GM21723 (cell line): ENCODE data around the gene ROBO2.

Source experiments
- ATAC-seq: cut with Tn5 transposase; IDR thresholded peaks from one replicate; pipeline ENCODE4 v1.9.1; 2021; ENCODE audit warnings: mild to moderate bottlenecking, moderate library complexity; ENCODE audit not compliant: unreplicated experiment

ROBO2 gene

GRCh38 chr3:77188210-77188609 lies 148.3 kb downstream of the ROBO2 start:
- ATAC-seq, result no peak

- no peak for ATAC-seq
Measured at GRCh38 chr3:77189258-77189657, 149.4 kb downstream of the ROBO2 start.

GRCh38 chr3:77189684-77190083 lies 149.8 kb downstream of the ROBO2 start:
- ATAC-seq, result no peak

GRCh38 chr3:77190374-77190773 lies 150.5 kb downstream of the ROBO2 start:
- ATAC-seq, result no peak

GRCh38 chr3:77191014-77191413 lies 151.1 kb downstream of the ROBO2 start:
- no peak for ATAC-seq

- ATAC-seq, result no peak
Measured at GRCh38 chr3:77191640-77192039, 151.7 kb downstream of the ROBO2 start.

- no peak for ATAC-seq
Measured at GRCh38 chr3:77195766-77196545, 156.1 kb downstream of the ROBO2 start.

- ATAC-seq, result no peak
Measured at GRCh38 chr3:77197408-77197807, 157.5 kb downstream of the ROBO2 start.

GRCh38 chr3:77203851-77204250 lies 164.0 kb downstream of the ROBO2 start:
- no peak for ATAC-seq

- ATAC-seq, result no peak
Measured at GRCh38 chr3:77204788-77205187, 164.9 kb downstream of the ROBO2 start.

GRCh38 chr3:77207753-77208152 lies 167.9 kb downstream of the ROBO2 start:
- ATAC-seq, result no peak

GRCh38 chr3:77222701-77223100 lies 182.8 kb downstream of the ROBO2 start:
- no peak for ATAC-seq

- ATAC-seq, result no peak
Measured at GRCh38 chr3:77227567-77227966, 187.7 kb downstream of the ROBO2 start.

GRCh38 chr3:77232557-77232956 lies 192.7 kb downstream of the ROBO2 start:
- ATAC-seq, result no peak

- ATAC-seq, result no peak
Measured at GRCh38 chr3:77234004-77234403, 194.1 kb downstream of the ROBO2 start.

GRCh38 chr3:77236118-77236517 lies 196.2 kb downstream of the ROBO2 start:
- ATAC-seq, result no peak

- ATAC-seq, result no peak
Measured at GRCh38 chr3:77240072-77240650, 200.3 kb downstream of the ROBO2 start.

GRCh38 chr3:77242371-77242770 lies 202.5 kb downstream of the ROBO2 start:
- ATAC-seq, result no peak

GRCh38 chr3:77244981-77245380 lies 205.1 kb downstream of the ROBO2 start:
- no peak for ATAC-seq

GRCh38 chr3:77247061-77247460 lies 207.2 kb downstream of the ROBO2 start:
- ATAC-seq, result no peak

- no peak for ATAC-seq
Measured at GRCh38 chr3:77247817-77248216, 207.9 kb downstream of the ROBO2 start.

- ATAC-seq, result no peak
Measured at GRCh38 chr3:77248420-77248819, 208.5 kb downstream of the ROBO2 start.

- no peak for ATAC-seq
Measured at GRCh38 chr3:77251136-77251535, 211.2 kb downstream of the ROBO2 start.
